HK-2 (cell line): ENCODE measurements around the gene WNT6.

ENCODE experiments used
- DNase-seq: peaks from one replicate; pipeline ENCODE4 v3.0.0-alpha.2; 2018; ENCODE audit not compliant: unreplicated experiment

Gene WNT6

GRCh38 chr2:218859556-218859987 lies at the start of gene WNT6:
Gene WNT6, plus strand, starts transcription at chr2:218859805. Its CDS starts 233 bp downstream, at chr2:218860038.
- DNase-seq, result no peak

GRCh38 chr2:218810256-218810655 lies 49.3 kb upstream of the WNT6 start:
- no peak for DNase-seq

- no peak for DNase-seq
These were observed 48.2 kb upstream of the WNT6 start for GRCh38 chr2:218811382-218811781.

- no peak for DNase-seq
These were observed 47.3 kb upstream of the WNT6 start for GRCh38 chr2:218812096-218812815.

- no peak for DNase-seq
These were observed 46.7 kb upstream of the WNT6 start for GRCh38 chr2:218812861-218813260.

GRCh38 chr2:218813771-218814460 lies 45.7 kb upstream of the WNT6 start:
- no peak for DNase-seq

GRCh38 chr2:218814540-218815243 lies 44.9 kb upstream of the WNT6 start:
- no peak for DNase-seq

- DNase-seq, result no peak
These were observed 44.4 kb upstream of the WNT6 start for GRCh38 chr2:218815244-218815637.

GRCh38 chr2:218815649-218816048 lies 44.0 kb upstream of the WNT6 start:
- DNase-seq, result no peak

GRCh38 chr2:218816561-218817011 lies 43.0 kb upstream of the WNT6 start:
- no peak for DNase-seq

- DNase-seq, result no peak
These were observed 40.5 kb upstream of the WNT6 start for GRCh38 chr2:218819093-218819492.

GRCh38 chr2:218820746-218821369 lies 38.7 kb upstream of the WNT6 start:
- DNase-seq, result no peak

GRCh38 chr2:218821605-218822211 lies 37.9 kb upstream of the WNT6 start:
- DNase-seq, result no peak

- no peak for DNase-seq
These were observed 37.0 kb upstream of the WNT6 start for GRCh38 chr2:218822622-218823021.

- no peak for DNase-seq
These were observed 36.3 kb upstream of the WNT6 start for GRCh38 chr2:218823196-218823855.

- no peak for DNase-seq
These were observed 35.6 kb upstream of the WNT6 start for GRCh38 chr2:218824004-218824403.

GRCh38 chr2:218826791-218827190 lies 32.8 kb upstream of the WNT6 start:
- no peak for DNase-seq

- DNase-seq, result no peak
These were observed 31.7 kb upstream of the WNT6 start for GRCh38 chr2:218827701-218828476.

- DNase-seq, result no peak
These were observed 31.2 kb upstream of the WNT6 start for GRCh38 chr2:218828477-218828778.

- no peak for DNase-seq
These were observed 29.6 kb upstream of the WNT6 start for GRCh38 chr2:218829868-218830451.
